ENCODE measurements around the gene TRIP4. TPM values are rescaled to one million over a fixed set of nuclear protein-coding genes. Genes with fewer than 3 reads are reported as not detected.
A peak's percentile ranks its signal among the peaks of the same experiment; 100 is the strongest.

Gene TRIP4
- total RNA-seq, 4 donors from 2014 or later = 16.9 to 53.3 (median 23.9) TPM

DNA sequence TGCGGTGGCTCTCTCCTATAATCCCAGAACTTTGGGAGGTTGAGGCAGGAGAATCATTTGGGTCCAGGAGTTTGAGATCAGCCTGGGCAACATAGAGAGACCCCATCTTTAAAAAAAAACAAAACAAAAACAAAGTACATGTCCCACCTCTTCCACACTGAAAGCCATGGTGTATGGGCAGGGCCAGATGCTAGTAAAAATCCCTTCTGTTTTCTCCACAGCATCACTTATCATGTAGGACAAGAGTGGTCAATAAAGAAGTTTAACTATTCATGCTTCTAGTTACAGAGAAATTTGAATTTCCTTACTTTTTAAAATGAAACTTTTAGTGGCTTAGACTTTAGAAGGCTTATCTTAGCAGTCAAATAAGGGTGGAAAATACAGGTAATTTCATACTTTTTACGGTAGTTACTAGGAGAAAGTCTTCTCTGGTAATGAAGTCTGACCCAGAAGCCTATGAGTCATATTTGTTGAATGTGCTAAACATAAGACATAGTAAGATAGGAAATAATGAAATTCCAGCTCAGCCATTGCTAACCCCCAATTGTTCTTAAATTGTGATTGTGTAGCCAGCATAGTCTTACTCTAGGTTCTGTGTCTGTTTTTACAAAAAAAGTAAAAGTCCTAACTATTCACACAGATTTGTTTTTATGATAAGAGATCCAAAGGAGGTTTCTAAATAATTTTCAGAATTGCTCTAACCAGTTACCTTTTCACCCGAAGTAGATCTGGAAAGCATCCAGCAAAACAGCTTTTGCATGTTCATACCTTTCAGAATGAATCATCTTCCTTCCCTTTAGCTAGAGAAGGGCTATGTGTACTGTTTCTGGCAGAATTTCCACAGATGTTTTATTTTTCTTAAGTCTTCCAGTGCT lies 56.3 kb downstream of the TRIP4 start:
- in situ Hi-C loops (cut with MboI; ENCODE audit: low pct_ligation_motif_present in 1 of 4, low pct_unique_long_range_greater_than_20kb in 1 of 4, low sequenced_read_pairs in 3 of 4) (loop anchor here in 3 of 4 donors (25.0 kb wide), 2 partner anchors 193 to 218 kb away; no protein-coding TSS in a partner anchor), intact Hi-C loops (cut with DNase I; ENCODE audit: low total_unique reads) (no loop called here)
- Histone ChIP-seq H3K27ac (peak overlapping the region in 3 of 4 donors; percentile 3 to 15 (median 9)), H3K27me3 (no peaks in the 10 kb centered on the region), H3K4me3 (no peak overlapping the region), H3K9me3 (no peaks in the 10 kb centered on the region), H3K36me3 (peaks cover 0 to 16% (median 2%) of the 10 kb centered on the region in 4 donors), H3K4me1 (peaks cover 0 to 13% (median 0%) of the 10 kb centered on the region in 4 donors)
- no peak for DNase-seq
- TF ChIP-seq POLR2A (IDR thresholded peaks at IDR 0.05) = no peak
- 22 to 63% methylated on average over 1 to 3 of the region's 3 CpGs for WGBS, 2 donors (ENCODE audit: low coverage in 1 of 2)

GRCh38 chr15:64444836-64445235 lies 57.2 kb downstream of the TRIP4 start:
- no peaks in the 10 kb centered on the region for H3K9me3 ChIP-seq
- no peak overlapping the region for H3K4me3 ChIP-seq
- TF ChIP-seq, protein P1, sequence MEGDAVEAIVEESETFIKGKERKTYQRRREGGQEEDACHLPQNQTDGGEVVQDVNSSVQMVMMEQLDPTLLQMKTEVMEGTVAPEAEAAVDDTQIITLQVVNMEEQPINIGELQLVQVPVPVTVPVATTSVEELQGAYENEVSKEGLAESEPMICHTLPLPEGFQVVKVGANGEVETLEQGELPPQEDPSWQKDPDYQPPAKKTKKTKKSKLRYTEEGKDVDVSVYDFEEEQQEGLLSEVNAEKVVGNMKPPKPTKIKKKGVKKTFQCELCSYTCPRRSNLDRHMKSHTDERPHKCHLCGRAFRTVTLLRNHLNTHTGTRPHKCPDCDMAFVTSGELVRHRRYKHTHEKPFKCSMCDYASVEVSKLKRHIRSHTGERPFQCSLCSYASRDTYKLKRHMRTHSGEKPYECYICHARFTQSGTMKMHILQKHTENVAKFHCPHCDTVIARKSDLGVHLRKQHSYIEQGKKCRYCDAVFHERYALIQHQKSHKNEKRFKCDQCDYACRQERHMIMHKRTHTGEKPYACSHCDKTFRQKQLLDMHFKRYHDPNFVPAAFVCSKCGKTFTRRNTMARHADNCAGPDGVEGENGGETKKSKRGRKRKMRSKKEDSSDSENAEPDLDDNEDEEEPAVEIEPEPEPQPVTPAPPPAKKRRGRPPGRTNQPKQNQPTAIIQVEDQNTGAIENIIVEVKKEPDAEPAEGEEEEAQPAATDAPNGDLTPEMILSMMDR (IDR thresholded peaks at IDR 0.05) = no peak
- no peak for TF ChIP-seq POLR2A (IDR thresholded peaks at IDR 0.05)
- no peak for TF ChIP-seq POLR2AphosphoS5 (IDR thresholded peaks at IDR 0.05)
- TF ChIP-seq EP300 (IDR thresholded peaks at IDR 0.05; ENCODE audit: low read depth) = no peak
- intact Hi-C loops (cut with DNase I; ENCODE audit: low total_unique reads) = no loop called here
- in situ Hi-C loops (cut with MboI; ENCODE audit: low pct_ligation_motif_present in 1 of 4, low pct_unique_long_range_greater_than_20kb in 1 of 4, low sequenced_read_pairs in 3 of 4) = loop anchor here in 3 of 4 donors (25.0 kb wide), 2 partner anchors 192 to 217 kb away; no protein-coding TSS in a partner anchor
- H3K27ac ChIP-seq = peak overlapping the region in 1 of 4 donors; percentile 9
- peaks cover 0 to 13% (median 0%) of the 10 kb centered on the region in 4 donors for H3K4me1 ChIP-seq
- H3K27me3 ChIP-seq = no peaks in the 10 kb centered on the region
- no peak for DNase-seq
- H3K36me3 ChIP-seq = peaks cover 0 to 16% (median 2%) of the 10 kb centered on the region in 4 donors

- Histone ChIP-seq H3K27ac (no peak overlapping the region), H3K4me3 (no peak overlapping the region), H3K27me3 (no peaks in the 10 kb centered on the region), H3K9me3 (no peaks in the 10 kb centered on the region), H3K36me3 (peaks cover 0 to 16% (median 2%) of the 10 kb centered on the region in 4 donors), H3K4me1 (peaks cover 0 to 15% (median under 1%) of the 10 kb centered on the region in 4 donors)
- no peak for DNase-seq
- TF ChIP-seq POLR2AphosphoS5 (IDR thresholded peaks at IDR 0.05) (no peak), POLR2A (IDR thresholded peaks at IDR 0.05) (no peak), EP300 (IDR thresholded peaks at IDR 0.05; ENCODE audit: low read depth) (no peak)
- TF ChIP-seq, protein P1 (IDR thresholded peaks at IDR 0.05) = no peak
- in situ Hi-C loops (cut with MboI; ENCODE audit: low pct_ligation_motif_present in 1 of 4, low pct_unique_long_range_greater_than_20kb in 1 of 4, low sequenced_read_pairs in 3 of 4) = loop anchor here in 3 of 4 donors (25.0 kb wide), 2 partner anchors 190 to 215 kb away; no protein-coding TSS in a partner anchor
- 69 to 87% methylated on average over 3 to 6 of the region's 6 CpGs for WGBS, 2 donors (ENCODE audit: low coverage in 1 of 2)
- intact Hi-C loops (cut with DNase I; ENCODE audit: low total_unique reads) = no loop called here
Observed at GRCh38 chr15:64447536-64448315, 60.1 kb downstream of the TRIP4 start.

DNA sequence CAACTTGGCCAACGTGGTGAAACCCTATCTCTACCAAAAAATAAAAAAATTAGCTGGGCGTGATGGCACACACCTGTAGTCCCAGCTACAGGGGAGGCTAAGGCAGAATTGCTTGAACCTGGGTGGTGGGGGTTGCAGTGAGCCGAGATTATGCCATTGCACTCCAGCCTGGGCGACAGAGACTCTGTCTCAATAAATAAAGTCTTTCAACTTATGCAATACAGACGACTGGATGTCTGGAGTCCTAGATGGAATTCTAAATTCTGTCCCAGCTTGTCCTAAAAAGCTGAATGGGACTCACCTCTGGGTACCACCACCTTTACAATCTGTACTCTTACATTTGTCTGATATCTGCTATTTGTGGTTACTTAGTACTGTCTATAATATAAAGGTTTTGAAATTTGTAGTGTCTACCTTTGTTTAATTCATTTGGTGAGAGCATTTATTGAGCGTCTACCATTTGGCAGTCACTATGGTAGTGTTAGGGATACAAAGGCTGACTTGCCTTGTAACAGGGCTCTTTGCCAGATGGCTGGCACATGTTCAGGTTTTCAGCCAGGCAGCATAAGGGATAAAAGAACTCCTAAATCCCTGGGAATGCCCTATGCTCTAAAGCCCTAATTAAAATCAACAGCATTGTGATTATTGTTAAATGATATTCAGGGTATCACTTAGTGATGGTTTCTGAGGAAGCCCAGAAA lies 65.5 kb downstream of the TRIP4 start:
- DNase-seq = no peak
- in situ Hi-C loops (cut with MboI; ENCODE audit: low pct_ligation_motif_present in 1 of 4, low pct_unique_long_range_greater_than_20kb in 1 of 4, low sequenced_read_pairs in 3 of 4) (no loop called here), intact Hi-C loops (cut with DNase I; ENCODE audit: low total_unique reads) (no loop called here)
- no peak overlapping the region for H3K4me3 ChIP-seq
- peaks cover 0 to 36% (median 12%) of the 10 kb centered on the region in 4 donors for H3K4me1 ChIP-seq
- TF ChIP-seq, protein P1 (IDR thresholded peaks at IDR 0.05) = no peak
- TF ChIP-seq POLR2AphosphoS5 (IDR thresholded peaks at IDR 0.05) (no peak), EP300 (IDR thresholded peaks at IDR 0.05; ENCODE audit: low read depth) (no peak), POLR2A (IDR thresholded peaks at IDR 0.05) (no peak)
- WGBS, 2 donors (ENCODE audit: low coverage in 1 of 2) = 60 to 72% methylated on average over 1 to 6 of the region's 6 CpGs
- H3K9me3 ChIP-seq = no peaks in the 10 kb centered on the region
- no peaks in the 10 kb centered on the region for H3K27me3 ChIP-seq
- H3K36me3 ChIP-seq = peaks cover 0 to 9% (median 0%) of the 10 kb centered on the region in 4 donors
- peak overlapping the region in 1 of 4 donors; percentile 0 for H3K27ac ChIP-seq

Data from transverse colon (tissue), 4 donors.